ACHN (cell line): ENCODE data around the gene PAQR6.

ENCODE experiments used
- DNase-seq: peaks from one replicate; pipeline ENCODE4 v3.0.0-alpha.2; 2015
- in situ Hi-C: cut with HindIII; loops from 2 replicates; pipeline ENCODE4 v1.10.0; 2017; ENCODE audit warnings: low sequenced_read_pairs, low pct_ligation_motif_present, low pct_unique_long_range_greater_than_20kb

PAQR6 gene

GRCh38 chr1:156247460-156248322, at the start of gene PAQR6:
Gene PAQR6, minus strand, starts transcription at chr1:156248056. Its CDS starts 1,325 bp downstream, at chr1:156246731.
- DNase-seq, result no peak
- in situ Hi-C loops, result no loop called here

- DNase-seq, result peak; percentile 58
- in situ Hi-C loops, result no loop called here
Observed at GRCh38 chr1:156295391-156295947, 47.6 kb upstream of the PAQR6 start, which contains the start of gene GLMP. Gene GLMP, minus strand, starts transcription at chr1:156295679. Its CDS starts 34 bp downstream, at chr1:156295645.

- in situ Hi-C loops, result no loop called here
- no peak for DNase-seq
Observed at GRCh38 chr1:156293895-156294294, 46.0 kb upstream of the PAQR6 start.

GRCh38 chr1:156293098-156293434, 45.2 kb upstream of the PAQR6 start:
- DNase-seq, result no peak
- in situ Hi-C loops, result no loop called here

- in situ Hi-C loops, result no loop called here
- peak; percentile 87 for DNase-seq
Observed at GRCh38 chr1:156291226-156292061, 43.6 kb upstream of the PAQR6 start.

GRCh38 chr1:156289857-156290256, 42.0 kb upstream of the PAQR6 start:
- in situ Hi-C loops, result no loop called here

GRCh38 chr1:156286061-156286460, 38.2 kb upstream of the PAQR6 start:
- in situ Hi-C loops, result no loop called here
- DNase-seq, result no peak

More at GRCh38 chr1:156289857-156290256, 42.0 kb upstream of the PAQR6 start:
- DNase-seq, result no peak

GRCh38 chr1:156285437-156285836, 37.6 kb upstream of the PAQR6 start:
- in situ Hi-C loops, result no loop called here
- no peak for DNase-seq

- DNase-seq, result no peak
- in situ Hi-C loops, result no loop called here
Observed at GRCh38 chr1:156284757-156285156, 36.9 kb upstream of the PAQR6 start.

- in situ Hi-C loops, result no loop called here
- DNase-seq, result no peak
Observed at GRCh38 chr1:156284112-156284511, 36.3 kb upstream of the PAQR6 start, which contains the start of gene TMEM79. Gene TMEM79, plus strand, starts transcription at chr1:156284325. Its CDS starts 902 bp downstream, at chr1:156285227.

- DNase-seq, result no peak
- in situ Hi-C loops, result no loop called here
Observed at GRCh38 chr1:156283521-156283920, 35.7 kb upstream of the PAQR6 start.

- DNase-seq, result peak; percentile 99
- in situ Hi-C loops, result no loop called here
Observed at GRCh38 chr1:156282479-156283222, 34.8 kb upstream of the PAQR6 start, which contains the start of gene SMG5. Gene SMG5, minus strand, starts transcription at chr1:156282825. Its CDS starts 145 bp downstream, at chr1:156282680.

GRCh38 chr1:156281693-156282478, 34.0 kb upstream of the PAQR6 start:
- peak; percentile 50 for DNase-seq
- in situ Hi-C loops, result no loop called here

- DNase-seq, result peak; percentile 28
- in situ Hi-C loops, result no loop called here
Observed at GRCh38 chr1:156281281-156281680, 33.4 kb upstream of the PAQR6 start.

GRCh38 chr1:156279837-156280236, 32.0 kb upstream of the PAQR6 start:
- no peak for DNase-seq
- in situ Hi-C loops, result no loop called here

GRCh38 chr1:156276966-156277381, 29.1 kb upstream of the PAQR6 start:
- in situ Hi-C loops, result no loop called here
- DNase-seq, result no peak

- DNase-seq, result no peak
Observed at GRCh38 chr1:156276532-156276931, 28.7 kb upstream of the PAQR6 start.

GRCh38 chr1:156270314-156270713, 22.5 kb upstream of the PAQR6 start:
- in situ Hi-C loops, result no loop called here

More at GRCh38 chr1:156276532-156276931, 28.7 kb upstream of the PAQR6 start:
- in situ Hi-C loops, result no loop called here

More at GRCh38 chr1:156270314-156270713, 22.5 kb upstream of the PAQR6 start:
- DNase-seq, result no peak
